ENCODE measurements around the gene HDAC6.
A peak's percentile ranks its signal among the peaks of the same experiment; 100 is the strongest.

The HDAC6 gene

GRCh38 chrX:48802089-48802904 is 430 bp downstream of the HDAC6 start:
- WGBS (ENCODE audit: extremely low coverage, insufficient coverage, insufficient read length) = no CpG with 5 or more reads among the region's 40 CpGs
- H2BK120ac ChIP-seq (ENCODE audit: insufficient read depth, low read length, poor library complexity) = peak overlapping the region; percentile 53

GRCh38 chrX:48802905-48803200 is 986 bp downstream of the HDAC6 start:
- Histone ChIP-seq H3K9me3 (ENCODE audit: insufficient read depth, low read depth, low read length) (no peaks in the 10 kb centered on the region), H3K4me2 (ENCODE audit: low read length) (peak overlapping the region; percentile 75), H3K18ac (ENCODE audit: low read length) (no peak overlapping the region), H3K27me3 (ENCODE audit: insufficient read depth, low read length) (no peaks in the 10 kb centered on the region), H2AFZ (ENCODE audit: insufficient read depth, low read length, poor library complexity) (no peak overlapping the region), H3K9ac (ENCODE audit: low read length) (no peak overlapping the region), H3K27ac (ENCODE audit: low read depth, low read length) (peak overlapping the region; percentile 78), H4K91ac (ENCODE audit: low read depth, low read length) (peak overlapping the region; percentile 66), H3K36me3 (ENCODE audit: control insufficient read depth in 1 of 2, insufficient read depth in 2 of 2, low read length in 2 of 2) (peaks cover 17 to 21% of the 10 kb centered on the region in 2 experiments), H2BK5ac (ENCODE audit: low read depth, low read length, poor library complexity) (peak overlapping the region; percentile 39), H4K8ac (ENCODE audit: low read depth, low read length) (peak overlapping the region; percentile 76), H4K12ac (ENCODE audit: low read depth, low read length) (peak overlapping the region; percentile 55), H3K79me2 (ENCODE audit: control insufficient read depth, insufficient read depth, low read length, poor library complexity) (peaks cover 4% of the 10 kb centered on the region), H3K79me1 (ENCODE audit: low read length) (peaks cover 10% of the 10 kb centered on the region), H2BK120ac (ENCODE audit: insufficient read depth, low read length, poor library complexity) (no peak overlapping the region), H3K4me3 (ENCODE audit: low read depth, low read length) (peak overlapping the region; percentile 78), H3K14ac (ENCODE audit: low read length) (no peak overlapping the region), H2AK5ac (ENCODE audit: low read length) (no peak overlapping the region), H3K4ac (ENCODE audit: low read depth, low read length) (no peak overlapping the region), H3K23ac (ENCODE audit: low read length) (no peak overlapping the region), H3K4me1 (ENCODE audit: control insufficient read depth in 1 of 2, insufficient read depth in 2 of 2, low read length in 2 of 2) (peaks cover 5 to 8% of the 10 kb centered on the region in 2 experiments), H2BK12ac (ENCODE audit: low read length) (no peak overlapping the region)
- WGBS (ENCODE audit: extremely low coverage, insufficient coverage, insufficient read length) = no CpG with 5 or more reads among the region's 4 CpGs
- DNase-seq = no peak

More at GRCh38 chrX:48802089-48802904, 430 bp downstream of the HDAC6 start:
- Histone ChIP-seq H3K14ac (ENCODE audit: low read length) (peak overlapping the region; percentile 79), H3K27ac (ENCODE audit: low read depth, low read length) (peak overlapping the region; percentile 97), H4K8ac (ENCODE audit: low read depth, low read length) (peak overlapping the region; percentile 85), H3K27me3 (ENCODE audit: insufficient read depth, low read length) (no peaks in the 10 kb centered on the region), H3K4ac (ENCODE audit: low read depth, low read length) (peak overlapping the region; percentile 84), H3K36me3 (ENCODE audit: control insufficient read depth in 1 of 2, insufficient read depth in 2 of 2, low read length in 2 of 2) (peaks cover 16 to 18% of the 10 kb centered on the region in 2 experiments), H2BK12ac (ENCODE audit: low read length) (no peak overlapping the region), H3K23ac (ENCODE audit: low read length) (no peak overlapping the region), H3K4me2 (ENCODE audit: low read length) (peak overlapping the region; percentile 75), H3K79me1 (ENCODE audit: low read length) (peaks cover 10% of the 10 kb centered on the region), H3K9ac (ENCODE audit: low read length) (peak overlapping the region; percentile 97), H2AFZ (ENCODE audit: insufficient read depth, low read length, poor library complexity) (peak overlapping the region; percentile 63), H3K79me2 (ENCODE audit: control insufficient read depth, insufficient read depth, low read length, poor library complexity) (peaks cover 4% of the 10 kb centered on the region), H2AK5ac (ENCODE audit: low read length) (no peak overlapping the region), H3K4me1 (ENCODE audit: control insufficient read depth in 1 of 2, insufficient read depth in 2 of 2, low read length in 2 of 2) (peaks cover 5 to 8% of the 10 kb centered on the region in 2 experiments), H3K18ac (ENCODE audit: low read length) (peak overlapping the region; percentile 62), H3K4me3 (ENCODE audit: low read depth, low read length) (peak overlapping the region; percentile 78), H2BK5ac (ENCODE audit: low read depth, low read length, poor library complexity) (peak overlapping the region; percentile 95), H4K12ac (ENCODE audit: low read depth, low read length) (peak overlapping the region; percentile 64), H4K91ac (ENCODE audit: low read depth, low read length) (peak overlapping the region; percentile 81), H3K9me3 (ENCODE audit: insufficient read depth, low read depth, low read length) (no peaks in the 10 kb centered on the region)
- peak; percentile 79 to 82 for DNase-seq

GRCh38 chrX:48806081-48806480 is 4.2 kb downstream of the HDAC6 start:
- H3K36me3 ChIP-seq (ENCODE audit: control insufficient read depth in 1 of 2, insufficient read depth in 2 of 2, low read length in 2 of 2) = peaks cover 22 to 25% of the 10 kb centered on the region in 2 experiments
- no peak overlapping the region for H3K23ac ChIP-seq (ENCODE audit: low read length)
- no peak overlapping the region for H3K18ac ChIP-seq (ENCODE audit: low read length)
- H3K4me1 ChIP-seq (ENCODE audit: control insufficient read depth in 1 of 2, insufficient read depth in 2 of 2, low read length in 2 of 2) = peaks cover 3 to 5% of the 10 kb centered on the region in 2 experiments
- H3K27me3 ChIP-seq (ENCODE audit: insufficient read depth, low read length) = no peaks in the 10 kb centered on the region
- no peak overlapping the region for H2AFZ ChIP-seq (ENCODE audit: insufficient read depth, low read length, poor library complexity)
- no peaks in the 10 kb centered on the region for H3K9me3 ChIP-seq (ENCODE audit: insufficient read depth, low read depth, low read length)
- no peak overlapping the region for H3K4ac ChIP-seq (ENCODE audit: low read depth, low read length)
- no peak overlapping the region for H3K4me3 ChIP-seq (ENCODE audit: low read depth, low read length)
- no peak overlapping the region for H3K14ac ChIP-seq (ENCODE audit: low read length)
- no peak overlapping the region for H3K9ac ChIP-seq (ENCODE audit: low read length)
- no peak overlapping the region for H2BK12ac ChIP-seq (ENCODE audit: low read length)
- no peak overlapping the region for H3K27ac ChIP-seq (ENCODE audit: low read depth, low read length)
- peaks cover 4% of the 10 kb centered on the region for H3K79me2 ChIP-seq (ENCODE audit: control insufficient read depth, insufficient read depth, low read length, poor library complexity)
- H4K12ac ChIP-seq (ENCODE audit: low read depth, low read length) = no peak overlapping the region
- H2BK5ac ChIP-seq (ENCODE audit: low read depth, low read length, poor library complexity) = no peak overlapping the region
- no CpG with 5 or more reads among the region's 4 CpGs for WGBS (ENCODE audit: extremely low coverage, insufficient coverage, insufficient read length)
- peaks cover 6% of the 10 kb centered on the region for H3K79me1 ChIP-seq (ENCODE audit: low read length)
- H2BK120ac ChIP-seq (ENCODE audit: insufficient read depth, low read length, poor library complexity) = no peak overlapping the region
- H4K8ac ChIP-seq (ENCODE audit: low read depth, low read length) = no peak overlapping the region
- H4K91ac ChIP-seq (ENCODE audit: low read depth, low read length) = no peak overlapping the region
- no peak overlapping the region for H3K4me2 ChIP-seq (ENCODE audit: low read length)
- DNase-seq = no peak
- H2AK5ac ChIP-seq (ENCODE audit: low read length) = no peak overlapping the region

GRCh38 chrX:48813644-48814043 is 11.8 kb downstream of the HDAC6 start:
- Histone ChIP-seq H4K12ac (ENCODE audit: low read depth, low read length) (no peak overlapping the region), H3K4me3 (ENCODE audit: low read depth, low read length) (no peak overlapping the region), H2AK5ac (ENCODE audit: low read length) (no peak overlapping the region), H3K4me2 (ENCODE audit: low read length) (no peak overlapping the region), H3K27ac (ENCODE audit: low read depth, low read length) (no peak overlapping the region), H2BK5ac (ENCODE audit: low read depth, low read length, poor library complexity) (no peak overlapping the region), H3K18ac (ENCODE audit: low read length) (no peak overlapping the region), H3K79me1 (ENCODE audit: low read length) (no peaks in the 10 kb centered on the region), H2BK12ac (ENCODE audit: low read length) (no peak overlapping the region), H3K4ac (ENCODE audit: low read depth, low read length) (no peak overlapping the region), H3K79me2 (ENCODE audit: control insufficient read depth, insufficient read depth, low read length, poor library complexity) (no peaks in the 10 kb centered on the region), H3K14ac (ENCODE audit: low read length) (no peak overlapping the region), H3K9me3 (ENCODE audit: insufficient read depth, low read depth, low read length) (no peaks in the 10 kb centered on the region), H4K8ac (ENCODE audit: low read depth, low read length) (no peak overlapping the region), H4K91ac (ENCODE audit: low read depth, low read length) (no peak overlapping the region), H3K23ac (ENCODE audit: low read length) (no peak overlapping the region), H2AFZ (ENCODE audit: insufficient read depth, low read length, poor library complexity) (no peak overlapping the region), H3K9ac (ENCODE audit: low read length) (no peak overlapping the region), H3K27me3 (ENCODE audit: insufficient read depth, low read length) (no peaks in the 10 kb centered on the region), H3K4me1 (ENCODE audit: control insufficient read depth in 1 of 2, insufficient read depth in 2 of 2, low read length in 2 of 2) (no peaks in the 10 kb centered on the region), H3K36me3 (ENCODE audit: control insufficient read depth in 1 of 2, insufficient read depth in 2 of 2, low read length in 2 of 2) (peaks cover 40 to 44% of the 10 kb centered on the region in 2 experiments), H2BK120ac (ENCODE audit: insufficient read depth, low read length, poor library complexity) (no peak overlapping the region)
- no peak for DNase-seq
- WGBS (ENCODE audit: extremely low coverage, insufficient coverage, insufficient read length) = no CpG with 5 or more reads among the region's 8 CpGs
